Measurements from ENCODE around the gene DCTN2.

DNA sequence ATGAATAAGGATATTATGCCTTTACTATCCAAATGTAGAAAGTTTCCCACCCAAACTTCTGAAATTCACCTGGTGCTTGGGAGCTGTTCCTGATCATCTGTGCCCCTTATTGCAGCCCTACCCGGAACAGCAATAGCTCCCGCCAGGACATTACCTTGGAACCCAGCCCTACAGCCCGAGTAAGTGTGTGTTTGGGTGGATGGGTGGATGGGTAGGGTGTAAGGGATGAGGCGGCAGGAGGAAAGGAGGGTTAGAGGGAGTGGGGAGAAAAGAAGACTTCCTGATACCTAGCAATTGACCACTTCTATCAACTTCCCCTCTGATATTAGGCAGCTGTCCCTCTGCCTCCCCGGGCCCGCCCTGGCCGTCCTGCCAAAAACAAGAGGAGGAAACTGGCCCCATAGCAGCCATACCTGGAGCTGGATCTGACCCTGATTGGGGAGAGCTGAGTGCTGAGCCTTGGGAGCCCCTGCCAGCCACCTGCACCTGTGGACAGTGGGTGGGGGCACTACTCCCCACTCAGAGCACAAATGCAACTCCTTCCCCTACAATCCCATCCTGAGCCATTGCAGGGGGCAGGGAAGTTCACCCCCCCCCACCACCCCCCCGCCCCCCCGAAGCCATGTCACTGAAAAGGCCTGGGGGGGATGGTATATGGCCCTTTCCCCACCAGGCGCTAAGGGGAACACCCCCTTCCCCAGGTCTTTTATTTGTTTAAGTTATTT lies 18.0 kb downstream of the DCTN2 start:
- TF ChIP-seq, protein P1, sequence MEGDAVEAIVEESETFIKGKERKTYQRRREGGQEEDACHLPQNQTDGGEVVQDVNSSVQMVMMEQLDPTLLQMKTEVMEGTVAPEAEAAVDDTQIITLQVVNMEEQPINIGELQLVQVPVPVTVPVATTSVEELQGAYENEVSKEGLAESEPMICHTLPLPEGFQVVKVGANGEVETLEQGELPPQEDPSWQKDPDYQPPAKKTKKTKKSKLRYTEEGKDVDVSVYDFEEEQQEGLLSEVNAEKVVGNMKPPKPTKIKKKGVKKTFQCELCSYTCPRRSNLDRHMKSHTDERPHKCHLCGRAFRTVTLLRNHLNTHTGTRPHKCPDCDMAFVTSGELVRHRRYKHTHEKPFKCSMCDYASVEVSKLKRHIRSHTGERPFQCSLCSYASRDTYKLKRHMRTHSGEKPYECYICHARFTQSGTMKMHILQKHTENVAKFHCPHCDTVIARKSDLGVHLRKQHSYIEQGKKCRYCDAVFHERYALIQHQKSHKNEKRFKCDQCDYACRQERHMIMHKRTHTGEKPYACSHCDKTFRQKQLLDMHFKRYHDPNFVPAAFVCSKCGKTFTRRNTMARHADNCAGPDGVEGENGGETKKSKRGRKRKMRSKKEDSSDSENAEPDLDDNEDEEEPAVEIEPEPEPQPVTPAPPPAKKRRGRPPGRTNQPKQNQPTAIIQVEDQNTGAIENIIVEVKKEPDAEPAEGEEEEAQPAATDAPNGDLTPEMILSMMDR (IDR thresholded peaks at IDR 0.05) = no peak
- TF ChIP-seq POLR2A (IDR thresholded peaks at IDR 0.05) = no peak

All from heart left ventricle (tissue), 13 donors.